Hematopoietic multipotent progenitor cell treated with erythropoietin and hydrocortisone succinate and interleukin-3 and kit ligand, for 8 days (in vitro differentiated cells): ENCODE data around the gene CEP128.
"Not testable (repeated sequence)": the region's sequence is repeated elsewhere in the genome, so short reads cannot be mapped to it uniquely, and the experiment has no call there.

ENCODE experiments used
- DNase-seq: peaks from one replicate; pipeline ENCODE4 v3.0.0-alpha.2; 2015

Gene CEP128

DNA sequence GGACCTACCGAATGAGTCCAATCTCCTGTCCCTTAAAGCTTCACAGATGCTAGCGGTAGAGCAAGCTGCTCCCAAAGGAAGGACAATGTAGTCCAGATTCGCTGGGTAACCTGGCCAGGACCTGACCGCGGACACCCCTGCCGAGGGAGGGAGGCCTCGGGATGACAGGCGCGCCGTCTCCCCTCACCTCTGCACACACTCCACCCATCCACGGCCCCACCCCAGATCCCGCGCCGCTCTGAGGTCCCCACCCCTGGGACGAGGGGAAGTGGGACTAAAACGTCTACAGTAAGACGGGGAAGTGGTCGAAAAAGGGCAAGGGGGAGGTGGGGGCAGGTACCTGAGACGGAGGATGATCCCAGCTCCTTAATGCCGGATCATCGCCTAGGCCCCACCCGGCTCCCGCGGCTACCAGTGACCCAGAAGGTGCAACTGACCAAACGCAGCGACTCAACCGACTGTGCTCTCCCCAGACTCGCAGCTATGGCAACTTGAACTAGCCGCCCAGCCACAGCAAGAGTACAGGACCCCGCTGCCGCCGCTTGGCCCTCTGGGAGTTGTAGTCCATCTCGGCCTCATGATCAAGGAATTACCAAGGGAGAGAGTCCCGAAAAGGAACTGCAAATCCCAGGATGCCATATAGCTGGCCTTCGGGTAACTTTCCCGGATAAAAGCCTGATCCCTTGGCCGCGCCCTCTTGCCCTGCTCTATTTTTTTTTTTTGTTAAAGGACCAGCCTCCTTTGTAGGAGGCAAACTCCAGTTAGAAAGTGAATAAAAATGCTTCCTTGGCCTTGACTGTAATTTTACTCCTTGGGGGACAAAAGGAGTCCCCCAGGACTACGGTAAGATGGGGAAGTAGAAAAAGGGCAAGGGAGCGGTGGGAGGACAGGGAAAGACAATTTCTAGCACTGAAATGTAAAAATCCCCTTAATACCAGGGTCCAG, at the start of gene CEP128:
CEP128 (minus strand) TSS at position 498 of the 945 bp plus-strand sequence.
- DNase-seq = peak; percentile 98

DNA sequence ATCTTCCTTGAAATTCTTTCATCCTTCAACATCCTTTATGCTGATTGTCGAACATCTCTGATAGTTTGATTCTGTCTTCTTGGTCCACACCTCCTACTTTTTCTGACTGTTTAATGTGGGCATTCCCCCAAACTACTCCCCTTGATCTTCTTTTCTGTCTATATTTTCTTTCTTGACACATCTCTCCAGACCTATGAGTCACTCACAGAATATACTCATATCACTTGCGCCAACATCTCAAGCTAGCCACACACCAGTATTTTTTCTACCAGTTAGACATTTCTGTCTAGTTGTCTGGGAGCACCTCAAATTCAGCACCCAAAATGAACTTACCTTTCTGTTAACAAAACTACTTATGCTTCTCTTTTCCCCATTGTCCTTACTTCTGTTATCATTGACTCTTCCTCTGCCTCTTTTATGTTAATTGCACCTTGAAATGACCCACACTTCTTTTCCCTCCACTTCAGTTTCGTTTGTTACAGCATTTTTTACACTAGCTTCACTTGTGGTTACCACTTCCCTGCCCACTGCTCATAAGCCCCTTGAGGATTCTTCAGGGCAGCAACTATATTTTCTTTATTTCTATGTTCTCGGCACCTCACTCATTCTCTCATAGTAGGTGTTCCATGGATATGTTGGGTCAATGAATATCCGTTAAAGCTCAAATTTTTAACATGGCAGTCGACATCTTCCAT, 47.3 kb upstream of the CEP128 start:
- DNase-seq = no peak

DNA sequence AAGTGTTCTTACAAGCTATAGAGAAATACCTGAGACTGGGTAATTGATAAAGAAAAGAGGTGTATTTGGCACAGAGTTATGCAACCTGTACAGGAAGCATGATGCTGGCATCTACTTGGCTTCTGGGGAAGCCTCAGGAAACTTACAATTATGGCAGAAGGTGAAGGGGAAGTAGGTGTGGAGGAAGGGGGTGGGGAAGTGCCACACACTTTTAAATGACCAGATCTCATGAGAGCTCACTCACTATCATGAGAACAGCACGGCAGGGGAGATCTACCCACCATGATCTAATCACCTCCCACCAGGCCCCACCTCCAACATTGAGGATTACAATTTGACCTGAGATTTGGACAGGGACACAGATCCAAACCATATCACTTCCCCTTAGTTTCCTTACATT, 46.7 kb upstream of the CEP128 start:
- no peak for DNase-seq

DNA sequence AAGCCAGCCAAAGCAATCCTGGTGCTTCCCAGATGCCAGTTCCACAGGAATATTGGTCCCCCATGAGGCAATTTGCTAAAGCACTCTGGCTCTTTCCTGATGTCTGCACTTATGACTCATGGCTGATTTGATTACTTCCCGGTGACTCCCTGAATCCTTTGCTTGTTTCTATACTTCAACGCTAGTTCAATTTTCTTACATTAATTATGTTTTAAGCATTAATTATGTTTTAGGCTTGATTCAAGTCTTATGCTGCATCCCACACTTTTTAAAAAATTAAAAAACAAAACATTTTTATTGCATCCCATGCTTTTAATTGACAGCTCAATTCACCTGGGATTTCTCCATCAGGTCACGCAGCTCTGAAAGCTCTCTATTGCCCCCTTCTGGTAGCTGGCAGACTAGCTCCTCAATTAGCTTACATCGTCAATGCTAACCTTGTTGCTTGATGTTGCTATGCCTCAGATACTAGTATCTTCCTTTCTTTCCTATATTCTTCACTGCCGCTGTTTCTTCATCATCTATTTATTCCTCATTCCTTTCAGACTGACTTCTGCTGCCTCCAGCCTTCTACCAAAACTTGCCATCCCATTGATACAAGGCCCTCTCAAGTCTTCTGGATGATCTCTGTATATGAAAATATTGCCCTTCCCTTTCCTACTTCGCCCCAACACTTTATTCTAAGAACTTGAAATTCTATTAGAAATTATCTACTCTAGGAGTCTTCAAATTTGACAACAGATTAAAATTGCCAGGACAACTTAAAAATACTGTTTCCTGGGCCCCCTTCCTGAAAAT, 45.9 kb upstream of the CEP128 start:
- DNase-seq = peak; percentile 67

DNA sequence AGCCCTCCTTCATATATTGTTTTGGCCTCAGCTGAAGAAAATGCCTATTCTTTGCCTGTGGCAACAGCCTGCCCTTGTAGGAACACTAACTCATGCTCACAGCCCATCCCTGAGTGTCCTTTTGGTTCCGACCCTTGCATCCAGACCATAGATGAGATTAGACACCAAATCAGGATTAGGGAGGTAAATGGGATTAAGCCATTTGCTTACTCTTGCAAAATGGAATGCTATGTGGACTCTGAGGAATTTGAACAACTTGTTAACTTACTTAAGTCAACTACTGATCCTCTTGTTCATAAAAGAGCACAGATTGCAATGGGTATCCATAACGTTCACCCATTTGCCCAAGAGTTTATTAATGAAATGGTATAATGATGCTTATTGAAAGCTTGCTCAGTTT, 41.2 kb upstream of the CEP128 start:
- no peak for DNase-seq

DNA sequence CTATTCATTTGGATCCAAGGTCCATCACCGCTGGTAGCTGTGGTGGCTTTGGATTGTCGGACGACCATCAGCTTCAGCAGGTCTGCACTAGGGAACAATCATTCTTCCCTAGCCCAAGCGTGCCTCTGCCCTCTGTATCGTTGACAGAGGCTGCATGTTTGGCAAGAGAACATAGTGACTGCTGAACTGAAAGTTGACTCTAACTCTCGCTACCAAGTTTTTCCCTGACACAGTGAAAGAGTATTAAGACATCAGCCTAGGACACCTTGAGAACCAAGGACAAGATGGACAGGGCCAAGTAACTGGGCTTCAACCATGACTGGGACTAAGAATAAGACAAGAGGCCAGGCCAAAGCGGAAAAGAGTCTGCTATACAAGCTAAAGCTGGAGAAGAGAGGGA, 40.1 kb upstream of the CEP128 start:
- no peak for DNase-seq

DNA sequence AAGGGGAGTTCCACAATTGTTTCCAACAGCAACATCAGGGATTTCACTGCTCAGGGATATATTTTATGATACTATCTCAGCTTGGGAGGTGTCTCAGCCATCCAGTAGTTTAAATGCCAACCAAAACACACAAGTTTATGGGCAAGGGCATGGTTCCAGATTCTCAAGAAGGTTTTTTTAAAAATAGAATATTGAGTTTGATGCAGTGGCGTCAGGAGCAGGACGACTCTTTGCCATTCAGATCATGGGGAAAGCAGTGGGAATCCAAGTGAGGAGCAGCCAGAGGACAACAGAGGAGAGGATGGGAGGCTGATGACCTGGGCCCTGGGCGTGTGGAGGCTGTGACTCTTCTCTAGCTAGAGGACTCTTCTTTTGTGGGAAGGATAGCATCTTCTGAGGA, 39.6 kb upstream of the CEP128 start:
- no peak for DNase-seq

DNA sequence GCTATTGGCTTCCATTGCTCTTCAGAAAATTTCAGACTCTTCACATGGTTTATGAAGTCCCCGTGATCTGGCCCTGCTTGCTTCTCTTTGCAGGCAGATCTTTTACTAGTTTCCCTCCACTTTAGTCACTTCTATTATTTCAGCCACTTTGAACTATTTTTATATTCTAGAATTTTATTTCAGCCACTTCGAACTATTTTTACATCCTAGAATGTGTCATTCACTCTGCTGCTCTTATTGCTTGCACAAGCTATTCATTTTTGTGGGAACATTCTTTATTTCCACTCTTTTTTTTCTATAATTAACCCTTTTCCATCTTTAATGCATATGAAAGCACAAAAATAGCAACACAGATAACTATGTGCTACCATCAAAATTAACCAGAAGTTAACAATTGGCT, 38.4 kb upstream of the CEP128 start:
- DNase-seq = no peak

DNA sequence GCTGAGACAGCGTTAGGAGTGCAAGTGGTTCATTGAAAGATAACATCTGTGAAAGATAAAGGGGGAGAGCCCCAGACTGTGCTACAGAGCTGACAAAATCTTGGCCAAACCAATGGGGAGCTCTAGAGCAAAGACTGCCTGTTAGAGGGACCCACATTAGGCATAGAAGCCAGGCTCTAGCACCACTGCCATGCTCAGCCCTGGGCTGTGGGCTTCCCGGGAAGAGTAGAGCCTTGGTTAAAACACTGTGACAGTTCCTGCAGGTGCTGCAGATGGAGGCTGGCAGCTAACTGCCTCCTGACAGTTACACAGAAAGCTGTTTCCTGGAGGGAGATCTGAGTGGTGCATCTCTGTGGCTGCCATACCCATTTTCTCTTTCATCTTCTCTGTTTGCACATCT, 36.9 kb upstream of the CEP128 start:
- DNase-seq = no peak

DNA sequence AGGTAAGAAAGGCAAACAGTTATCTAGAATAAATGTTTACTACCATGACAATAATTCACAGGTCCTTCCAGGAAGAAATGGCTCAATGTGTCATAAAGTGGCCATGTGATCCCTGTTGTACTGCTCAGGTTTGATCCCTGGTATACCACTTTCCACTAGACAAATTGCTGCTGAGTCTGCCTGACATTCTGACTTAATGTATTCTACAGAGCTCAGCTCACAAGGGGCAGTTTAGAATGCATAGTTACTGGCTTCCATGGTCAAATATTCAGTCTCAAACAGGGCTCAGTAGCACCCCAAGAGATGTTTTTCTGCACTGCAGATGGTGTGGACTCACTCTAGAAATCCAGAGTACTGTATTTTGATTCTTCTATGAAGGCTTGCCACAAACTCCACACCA, 35.7 kb upstream of the CEP128 start:
- DNase-seq = no peak

DNA sequence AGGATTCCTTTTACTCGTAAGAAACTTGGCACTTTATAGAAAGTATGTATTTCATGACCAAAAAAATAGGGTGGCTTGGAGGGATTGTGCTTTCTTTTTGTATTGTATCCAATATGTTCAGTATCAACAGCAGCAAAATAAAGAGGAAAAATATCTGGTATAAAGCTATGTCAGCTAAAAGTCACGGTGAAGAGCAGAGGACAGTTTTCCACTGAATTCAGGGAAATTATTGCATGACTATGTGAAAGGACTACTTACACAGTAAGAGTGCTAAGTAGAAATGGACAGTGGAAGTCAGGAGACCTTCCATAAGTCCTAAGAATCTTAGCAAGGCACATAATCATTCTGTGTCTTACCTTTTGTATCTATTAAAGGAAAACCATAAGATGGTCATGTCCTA, 33.1 kb upstream of the CEP128 start:
- DNase-seq = no peak

DNA sequence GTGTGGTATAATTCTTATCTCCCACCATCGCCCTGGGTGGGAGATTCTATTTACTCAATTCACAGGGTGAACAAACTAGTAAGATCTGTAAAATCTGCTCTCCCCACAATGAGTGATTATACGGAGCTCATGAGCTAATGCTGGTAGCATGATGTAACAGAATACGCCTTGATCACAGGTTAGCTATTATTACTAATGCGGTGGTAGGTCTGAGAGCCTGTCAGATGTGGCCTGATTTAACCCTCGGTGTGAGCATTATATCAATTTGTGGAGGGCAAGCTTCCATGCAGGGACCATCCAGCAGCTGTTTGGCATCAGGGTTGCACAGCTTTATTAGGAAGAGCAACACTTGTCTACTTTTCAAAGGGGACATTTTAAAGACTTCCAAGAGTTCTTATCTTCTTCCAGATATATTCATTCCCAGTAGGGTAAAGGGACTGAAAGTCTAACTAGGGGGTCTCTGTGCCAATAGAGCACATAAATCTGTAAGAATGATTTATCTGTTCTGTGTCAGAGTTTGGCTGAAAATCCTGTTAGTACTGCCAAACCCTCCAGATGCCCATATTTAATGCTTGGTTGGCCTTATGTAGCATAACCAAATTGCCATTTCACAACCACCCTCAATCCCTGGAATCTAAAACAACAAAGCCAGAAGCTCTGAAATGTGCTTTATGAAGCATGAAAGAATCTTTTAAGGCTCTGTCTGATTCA, 32.5 kb upstream of the CEP128 start:
- DNase-seq = no peak

DNA sequence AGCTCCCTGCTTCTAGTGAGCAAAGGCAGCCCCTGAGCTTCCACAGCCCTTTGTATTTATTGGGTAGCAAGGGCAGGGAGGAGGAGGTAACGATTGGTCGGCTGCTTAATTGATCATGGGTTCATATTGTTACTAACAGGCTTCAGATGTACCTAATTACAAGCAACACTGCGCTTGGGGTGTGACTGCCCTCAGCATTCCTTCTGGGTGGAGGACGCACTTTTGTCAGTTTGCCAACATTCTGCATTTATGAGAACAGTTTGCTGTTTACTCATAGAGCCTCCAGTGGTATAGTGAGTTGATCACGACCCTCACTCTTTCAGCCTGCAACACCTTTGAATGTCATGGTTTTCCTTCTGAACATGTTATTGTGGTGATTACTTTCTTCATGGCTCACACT, 23.5 kb upstream of the CEP128 start:
- no peak for DNase-seq

DNA sequence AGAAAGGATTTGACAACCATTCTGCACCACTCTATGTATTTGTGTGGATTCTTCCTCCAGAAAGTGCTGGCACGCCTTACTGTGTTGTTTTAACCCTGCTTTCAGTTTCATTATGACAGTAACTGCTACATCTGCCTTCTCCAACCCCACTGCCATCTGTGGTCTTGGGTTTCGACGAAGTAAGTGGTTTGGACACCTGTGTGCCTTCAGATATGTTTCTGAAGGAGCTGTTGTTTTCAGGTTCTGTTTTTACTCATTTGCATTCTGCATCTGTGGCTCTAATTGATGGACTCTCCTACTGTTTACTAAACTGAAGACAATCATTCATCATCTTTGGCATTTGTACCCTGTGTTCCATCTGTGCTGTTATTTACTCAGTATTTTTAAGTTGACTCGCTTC, 18.0 kb upstream of the CEP128 start:
- no peak for DNase-seq

DNA sequence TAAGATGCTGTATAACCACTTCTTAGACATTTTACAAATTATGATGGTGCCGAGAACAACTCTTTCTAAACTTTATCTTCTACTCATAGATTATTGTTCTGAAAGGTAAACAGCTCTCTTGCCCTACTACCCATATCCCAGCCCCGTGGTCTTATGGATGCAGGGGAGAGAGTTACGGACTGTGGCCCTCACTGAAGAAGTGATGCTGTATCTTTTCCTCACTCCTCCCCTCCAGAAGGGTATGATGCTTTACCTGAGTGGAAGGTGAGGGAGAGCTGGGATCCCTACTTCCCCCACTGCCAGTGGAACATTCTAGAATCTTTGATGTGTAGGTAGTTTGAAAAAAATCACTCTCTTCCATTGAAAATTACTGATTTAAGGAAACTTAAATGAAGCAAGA, 17.4 kb upstream of the CEP128 start:
- DNase-seq = no peak

DNA sequence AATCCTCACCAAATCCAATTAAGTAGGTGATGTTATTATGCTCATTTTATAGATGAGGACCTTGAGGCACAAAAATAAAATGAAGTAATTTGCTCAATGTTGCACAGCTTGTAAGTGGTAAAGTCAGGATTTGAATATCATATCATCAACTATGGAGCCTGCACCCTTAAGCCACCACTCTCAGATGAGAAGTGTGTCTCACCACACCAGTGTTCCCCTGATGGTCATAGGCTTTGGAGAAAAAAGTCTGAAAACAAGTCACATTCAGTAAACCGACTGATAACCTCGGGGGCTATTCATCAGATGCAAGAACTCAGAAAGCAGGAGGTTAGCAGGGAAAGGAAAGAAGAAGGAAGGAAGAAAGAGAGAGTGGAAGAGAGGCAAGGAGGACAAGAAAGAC, 16.7 kb upstream of the CEP128 start:
- DNase-seq = no peak

DNA sequence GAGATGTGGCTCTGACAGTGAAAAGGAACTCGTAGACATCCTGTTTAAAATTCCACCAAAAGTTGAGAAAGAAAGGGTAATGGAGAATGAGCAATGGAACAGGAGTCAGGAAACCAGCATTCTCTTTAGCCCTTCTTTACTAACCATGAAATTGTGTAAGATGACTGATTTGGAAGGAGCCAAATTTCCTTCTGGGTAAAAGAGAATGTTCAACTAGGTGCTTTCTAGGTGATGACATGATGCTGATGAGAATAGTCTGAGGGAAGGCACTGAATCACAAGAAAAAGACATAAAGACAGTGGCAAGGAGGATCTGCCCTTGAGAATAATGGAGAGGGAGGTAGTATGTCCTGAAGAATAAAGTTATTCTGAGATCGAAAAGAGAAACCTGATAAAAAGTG, 16.1 kb upstream of the CEP128 start:
- DNase-seq = no peak

DNA sequence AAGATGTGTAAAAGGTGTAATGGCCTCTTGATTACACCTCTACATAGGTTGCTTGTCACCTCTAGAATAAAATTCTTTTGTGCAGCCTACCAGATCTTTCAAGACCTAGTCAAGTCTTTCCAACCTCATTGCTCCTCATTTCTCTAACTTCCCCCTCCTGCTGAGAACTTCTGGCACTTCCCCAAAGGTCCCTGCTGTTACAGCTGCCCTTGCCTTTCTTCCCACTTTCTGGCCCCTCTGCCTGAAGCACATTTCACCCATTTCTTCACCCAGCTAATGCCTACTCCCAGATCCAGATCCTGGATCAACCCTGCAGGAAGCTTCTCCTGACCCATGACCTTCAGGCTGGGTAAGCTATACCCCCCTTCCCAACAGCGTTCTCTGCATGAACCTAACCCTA, 15.4 kb upstream of the CEP128 start:
- no peak for DNase-seq

DNA sequence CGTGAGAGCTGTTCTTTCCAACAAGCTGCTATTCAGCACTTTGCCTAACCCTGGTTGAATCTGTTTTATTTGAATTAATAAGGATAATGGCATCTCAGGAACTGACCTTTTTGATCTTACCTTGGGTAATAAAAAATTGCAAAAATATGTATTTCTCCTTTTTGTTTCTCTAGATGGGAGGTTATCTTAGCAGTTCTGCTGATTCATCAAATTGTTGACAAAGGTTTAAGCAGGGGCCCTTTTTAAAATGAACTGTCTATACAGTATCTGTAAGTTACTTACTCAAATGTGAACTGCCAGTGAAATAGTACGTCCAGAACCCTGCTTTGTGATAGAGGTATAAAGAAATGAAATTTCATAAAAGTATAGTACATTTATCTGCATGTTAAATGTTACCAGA, 14.6 kb upstream of the CEP128 start:
- DNase-seq = no peak

DNA sequence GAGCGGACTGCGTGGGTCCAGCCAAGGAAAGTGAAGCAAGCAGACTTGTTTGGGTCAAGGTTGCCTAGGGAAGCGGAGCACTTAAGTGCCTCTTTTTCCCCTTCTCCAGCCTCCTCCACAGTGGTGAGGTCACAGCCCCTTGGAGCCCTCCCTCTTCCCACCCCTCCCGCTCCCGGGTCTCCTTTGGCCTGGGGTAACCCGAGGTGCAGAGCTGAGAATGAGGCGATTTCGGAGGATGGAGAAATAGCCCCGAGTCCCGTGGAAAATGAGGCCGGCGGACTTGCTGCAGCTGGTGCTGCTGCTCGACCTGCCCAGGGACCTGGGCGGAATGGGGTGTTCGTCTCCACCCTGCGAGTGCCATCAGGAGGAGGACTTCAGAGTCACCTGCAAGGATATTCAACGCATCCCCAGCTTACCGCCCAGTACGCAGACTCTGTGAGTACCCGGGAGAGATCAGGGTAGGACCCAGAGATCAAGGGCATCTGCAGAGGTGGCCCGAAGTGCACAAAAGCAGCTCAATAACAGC, 13.9 kb upstream of the CEP128 start, which contains the start of gene TSHR:
TSHR (plus strand) TSS at position 206 of the 526 bp plus-strand sequence; CDS start at position 266, 60 bp downstream.
- DNase-seq = no peak

DNA sequence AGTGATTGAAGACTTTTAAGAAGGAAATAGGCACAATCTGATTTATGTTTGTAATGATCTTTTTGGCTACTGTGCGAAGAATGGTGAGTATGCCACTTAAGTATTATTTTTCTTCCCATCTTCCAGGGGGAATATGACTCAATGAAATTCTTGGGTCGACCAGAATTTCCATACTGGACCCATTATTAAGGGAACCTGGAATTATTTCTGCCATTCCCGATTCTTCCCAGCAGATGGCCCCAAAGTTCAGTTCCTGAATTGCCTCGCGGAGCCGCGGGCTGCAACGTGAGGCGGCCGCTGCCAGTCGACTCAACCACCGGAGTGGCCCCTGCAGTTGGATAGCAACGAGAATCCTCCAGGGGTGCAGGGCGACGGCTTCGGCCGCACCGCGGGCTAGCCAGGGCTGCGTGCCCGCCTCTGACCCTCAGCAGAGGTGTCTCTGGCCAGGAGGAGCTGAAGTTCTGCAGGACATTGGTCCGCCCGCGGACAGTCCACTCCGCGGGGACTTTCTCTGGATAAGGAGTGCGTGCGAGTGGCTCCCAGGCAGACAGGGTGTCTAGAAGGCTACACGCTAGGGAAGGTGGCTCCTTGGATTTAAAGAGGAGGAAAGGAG, 13.3 kb upstream of the CEP128 start:
- peak; percentile 77 for DNase-seq

DNA sequence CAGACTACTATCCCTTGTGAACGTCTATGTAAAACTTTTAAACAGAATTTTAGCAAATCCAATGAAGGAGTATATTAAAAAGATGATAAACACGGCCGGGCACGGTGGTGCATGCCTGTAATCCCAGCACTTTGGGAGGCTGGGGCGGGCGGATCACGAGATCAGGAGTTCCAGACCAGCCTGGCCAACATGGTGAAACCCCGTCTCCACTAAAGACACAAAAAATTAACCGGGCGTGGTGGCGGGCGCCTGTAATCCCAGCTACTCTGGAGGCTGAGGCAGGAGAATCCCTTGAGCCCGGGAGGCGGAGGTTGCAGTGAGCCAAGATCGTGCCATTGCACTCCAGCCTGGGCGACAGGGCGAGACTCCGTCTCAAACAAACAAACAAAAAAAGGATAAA, 11.7 kb upstream of the CEP128 start:
- DNase-seq = not testable (repeated sequence)
